ENCODE results near the gene TNFRSF19.

DNA sequence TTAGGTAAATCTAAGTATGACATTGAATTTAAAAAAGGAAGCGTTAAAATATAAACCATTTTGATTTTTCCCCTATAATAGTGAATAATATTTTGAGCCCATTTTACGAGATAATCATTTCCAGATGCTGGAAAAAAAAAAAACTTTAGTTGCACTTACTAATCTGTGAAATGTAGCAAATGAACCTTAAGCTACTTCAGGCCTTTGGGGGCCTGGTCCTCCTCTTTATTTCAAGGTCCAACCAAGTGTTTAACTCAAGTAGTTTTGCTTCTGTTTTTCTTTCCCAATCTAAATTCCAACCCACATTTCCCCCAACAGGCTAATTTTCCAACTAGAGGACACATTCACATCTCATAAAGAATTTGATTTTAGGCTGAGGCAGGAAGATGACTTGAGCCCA, 101.2 kb downstream of the TNFRSF19 start:
- TF ChIP-seq CTCF (IDR thresholded peaks at IDR 0.05) (no peak), POLR2AphosphoS5 (IDR thresholded peaks at IDR 0.05) (no peak), EP300 (IDR thresholded peaks at IDR 0.05) (no peak), POLR2A (IDR thresholded peaks at IDR 0.05) (no peak)
